C4-2B (cell line): Measurements from ENCODE around the gene SINHCAF.

ENCODE experiments used
- ZFX ChIP-seq: fragments of 450-650 bp; IDR thresholded peaks from 2 replicates; pipeline ENCODE4 v1.6.1; 2017
- TF ChIP-seq, protein P1 (sequence below): fragments of 450-650 bp; conservative IDR thresholded peaks from 2 replicates; pipeline ENCODE4 v1.5.1; 2017; ENCODE audit warnings: mild to moderate bottlenecking

DNA sequence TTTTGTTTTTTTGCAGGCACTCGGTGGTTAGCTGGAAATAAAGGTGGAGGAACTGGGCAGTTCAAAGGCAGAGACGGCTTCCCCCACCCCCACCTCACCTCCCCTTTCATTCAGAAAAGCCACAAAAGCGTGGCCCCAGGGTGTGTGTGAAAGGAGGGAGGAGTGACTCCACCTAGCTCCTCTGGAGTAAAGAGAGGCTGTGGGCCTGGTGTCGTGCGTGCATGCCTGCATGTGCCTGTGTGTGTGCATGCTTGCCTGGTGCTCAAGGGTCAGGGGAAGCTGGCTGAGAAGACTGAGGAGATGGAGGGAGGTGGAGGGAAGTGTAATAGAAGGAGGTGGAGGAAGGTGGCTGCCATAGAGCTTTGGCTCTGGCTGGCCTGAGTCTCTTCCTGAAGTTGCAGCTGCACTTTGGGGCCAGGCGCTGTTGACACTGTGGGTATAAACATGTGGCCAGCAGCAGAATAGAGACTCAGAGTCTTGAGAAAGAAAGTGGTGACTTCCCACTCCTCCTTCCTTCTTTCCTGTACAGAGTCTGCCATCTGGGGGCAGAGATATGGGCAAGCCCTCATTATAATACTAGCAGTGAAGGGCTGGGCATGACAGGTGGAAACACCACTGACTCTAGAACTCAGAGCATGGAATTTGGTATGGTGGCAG lies 36.9 kb upstream of the SINHCAF start:
- TF ChIP-seq, protein P1, sequence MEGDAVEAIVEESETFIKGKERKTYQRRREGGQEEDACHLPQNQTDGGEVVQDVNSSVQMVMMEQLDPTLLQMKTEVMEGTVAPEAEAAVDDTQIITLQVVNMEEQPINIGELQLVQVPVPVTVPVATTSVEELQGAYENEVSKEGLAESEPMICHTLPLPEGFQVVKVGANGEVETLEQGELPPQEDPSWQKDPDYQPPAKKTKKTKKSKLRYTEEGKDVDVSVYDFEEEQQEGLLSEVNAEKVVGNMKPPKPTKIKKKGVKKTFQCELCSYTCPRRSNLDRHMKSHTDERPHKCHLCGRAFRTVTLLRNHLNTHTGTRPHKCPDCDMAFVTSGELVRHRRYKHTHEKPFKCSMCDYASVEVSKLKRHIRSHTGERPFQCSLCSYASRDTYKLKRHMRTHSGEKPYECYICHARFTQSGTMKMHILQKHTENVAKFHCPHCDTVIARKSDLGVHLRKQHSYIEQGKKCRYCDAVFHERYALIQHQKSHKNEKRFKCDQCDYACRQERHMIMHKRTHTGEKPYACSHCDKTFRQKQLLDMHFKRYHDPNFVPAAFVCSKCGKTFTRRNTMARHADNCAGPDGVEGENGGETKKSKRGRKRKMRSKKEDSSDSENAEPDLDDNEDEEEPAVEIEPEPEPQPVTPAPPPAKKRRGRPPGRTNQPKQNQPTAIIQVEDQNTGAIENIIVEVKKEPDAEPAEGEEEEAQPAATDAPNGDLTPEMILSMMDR: no peak
- no peak for TF ChIP-seq ZFX
